Small intestine (tissue), 7 donors: ENCODE measurements around the gene C3orf52. TPM values are rescaled to one million over a fixed set of nuclear protein-coding genes. Genes with fewer than 3 reads are reported as not detected.

ENCODE experiments used
- DNase-seq, 2 donors: peaks; one replicate each; pipeline versions ENCODE4 v3.0.0 to v3.0.0-alpha.2; 2013
- FAIRE-seq: peaks from 2 replicates; lab custom pipeline; 2012; peaks lifted over from hg19 to GRCh38; lab: Jason Lieb, UNC
- H3K27ac ChIP-seq, 3 donors: one replicate each; pipeline ENCODE4 v1.5.1; 2013; ENCODE audit warnings: low read length in 2 of 3, mild to moderate bottlenecking in 2 of 3, control low read depth in 1 of 3, inconsistent platforms in 1 of 3, low read depth in 1 of 3, moderate library complexity in 1 of 3
- H3K27me3 ChIP-seq, 3 donors: one replicate each; pipeline ENCODE4 v1.6.1; 2013; ENCODE audit warnings: low read length in 3 of 3, inconsistent platforms in 1 of 3; ENCODE audit not compliant: control insufficient read depth in 3 of 3, insufficient read depth in 3 of 3
- H3K36me3 ChIP-seq, 3 donors: one replicate each; pipeline ENCODE4 v1.6.1; 2013; ENCODE audit warnings: low read length in 3 of 3, inconsistent platforms in 1 of 3, low read depth in 1 of 3, mild to moderate bottlenecking in 1 of 3, moderate library complexity in 1 of 3; ENCODE audit not compliant: control insufficient read depth in 3 of 3, insufficient read depth in 2 of 3
- H3K4me1 ChIP-seq, 3 donors: one replicate each; pipeline ENCODE4 v1.6.1; 2013; ENCODE audit warnings: low read length in 2 of 3, inconsistent platforms in 1 of 3, low read depth in 1 of 3, mild to moderate bottlenecking in 1 of 3, moderate library complexity in 1 of 3; ENCODE audit not compliant: control insufficient read depth in 3 of 3, insufficient read depth in 2 of 3
- H3K4me3 ChIP-seq, 3 donors: one replicate each; pipeline ENCODE4 v1.5.1; 2013; ENCODE audit warnings: low read length in 3 of 3, control low read depth in 1 of 3, inconsistent platforms in 1 of 3, low read depth in 1 of 3, mild to moderate bottlenecking in 1 of 3, moderate library complexity in 1 of 3
- H3K9me3 ChIP-seq, 2 donors: one replicate each; pipeline ENCODE4 v1.6.1; 2013; ENCODE audit warnings: low read depth in 1 of 2, low read length in 1 of 2; ENCODE audit not compliant: control insufficient read depth in 2 of 2, insufficient read depth in 1 of 2
- WGBS, 3 donors: extraction: QIAGEN DNeasy Blood & Tissue Kit; methylation state at CpG; one replicate each; pipeline ENCODE4 v1.1.7; 2013; 5-methylcytosine and 5-hydroxymethylcytosine counted together
- polyA plus RNA-seq, 4 donors: library from polyadenylated mRNA; stranded (reverse) in 3 of 4; unstranded in 1 of 4; fragments of 200-250 nt in 3 of 4; fragments of 120-200 nt in 1 of 4; gene quantifications; one replicate each; pipeline versions ENCODE4 v1.2.1 to v1.2.3, GENCODE V29; 2013
- donor health status: healthy with polysubstance abuse.
- donor health status: control.
- donor health status: control.
- donor health status: Bipolar disorder and iron deficiency.
- donor health status: healthy.

Gene C3orf52
- polyA plus RNA-seq, 4 donors = 3.8 to 20.1 (median 5.2) TPM

DNA sequence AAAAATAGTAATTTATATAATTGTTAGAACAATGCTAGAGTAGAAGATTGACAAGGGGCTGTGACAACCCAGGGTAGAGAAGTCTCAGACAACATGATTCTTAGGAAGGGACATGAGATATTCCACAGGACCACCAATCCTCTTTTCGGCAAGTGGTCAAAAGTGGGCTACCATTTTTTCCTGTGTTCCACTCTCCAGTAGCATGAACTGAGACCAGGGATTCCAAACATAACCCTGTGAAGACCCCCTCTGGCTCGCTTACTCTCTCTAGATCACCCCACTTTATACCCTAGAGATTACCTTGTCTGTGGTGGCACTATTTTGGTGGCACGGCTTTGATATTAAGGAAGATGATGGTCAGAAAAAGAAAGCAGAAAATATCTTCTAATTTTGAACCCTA, 45.9 kb downstream of the C3orf52 start:
- Histone ChIP-seq H3K27ac (peak overlapping the region in 1 of 3 donors; percentile 42), H3K9me3 (no peaks in the 10 kb centered on the region), H3K4me1 (peaks cover 0 to 5% (median 0%) of the 10 kb centered on the region in 3 donors), H3K27me3 (no peaks in the 10 kb centered on the region), H3K4me3 (no peak overlapping the region), H3K36me3 (peaks cover 0 to 2% (median 0%) of the 10 kb centered on the region in 3 donors)
- 81 to 88% (median 87%) methylated on average over 3 of the region's 3 CpGs for WGBS, 3 donors
- FAIRE-seq = no peak
- no peak for DNase-seq

DNA sequence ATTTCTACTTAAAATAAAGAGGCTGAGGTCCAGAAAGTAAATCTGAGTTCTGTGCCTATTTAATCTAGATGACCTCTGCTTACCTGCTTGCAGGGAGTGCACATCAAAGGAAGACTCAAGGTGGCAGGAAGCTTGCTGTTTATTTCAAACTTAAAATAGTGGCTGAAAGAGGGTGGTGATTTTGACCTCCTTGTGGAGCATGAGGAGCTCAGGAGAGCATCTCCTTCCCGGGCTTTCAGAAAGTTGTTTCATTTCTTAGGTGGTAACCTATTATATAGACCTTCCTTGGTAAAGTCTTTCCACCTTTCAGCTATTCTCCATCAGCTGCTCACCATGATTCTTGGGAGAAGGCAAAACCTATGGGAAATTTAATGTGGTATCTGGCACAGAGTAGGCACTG, 46.4 kb downstream of the C3orf52 start:
- Histone ChIP-seq H3K4me3 (peak overlapping the region in 1 of 3 donors; percentile 1), H3K27ac (no peak overlapping the region), H3K27me3 (no peaks in the 10 kb centered on the region), H3K9me3 (no peaks in the 10 kb centered on the region), H3K36me3 (peaks cover 0 to 2% (median 0%) of the 10 kb centered on the region in 3 donors), H3K4me1 (peaks cover 0 to 5% (median 0%) of the 10 kb centered on the region in 3 donors)
- FAIRE-seq (no peak), DNase-seq (no peak)
- 61 to 80% (median 76%) methylated on average over 1 of the region's 1 CpG for WGBS, 3 donors

GRCh38 chr3:112132975-112133448, 46.8 kb downstream of the C3orf52 start, which contains the start of gene GCSAM:
TSS of gene GCSAM (minus strand) at chr3:112133248. CDS start at chr3:112133120, 128 bp downstream.
- FAIRE-seq = no peak
- H3K36me3 ChIP-seq = peaks cover 0 to 2% (median 0%) of the 10 kb centered on the region in 3 donors
- H3K27me3 ChIP-seq = no peaks in the 10 kb centered on the region
- WGBS, 3 donors = 48 to 82% (median 56%) methylated on average over 5 of the region's 5 CpGs
- peaks cover 0 to 5% (median 0%) of the 10 kb centered on the region in 3 donors for H3K4me1 ChIP-seq
- peak within 1 kb of the TSS in 1 of 3 donors; percentile 1 for H3K4me3 ChIP-seq
- DNase-seq = peak in 1 of 2 donors; percentile 31
- no peaks in the 10 kb centered on the region for H3K9me3 ChIP-seq
- peak within 1 kb of the TSS in 1 of 3 donors; percentile 45 for H3K27ac ChIP-seq

DNA sequence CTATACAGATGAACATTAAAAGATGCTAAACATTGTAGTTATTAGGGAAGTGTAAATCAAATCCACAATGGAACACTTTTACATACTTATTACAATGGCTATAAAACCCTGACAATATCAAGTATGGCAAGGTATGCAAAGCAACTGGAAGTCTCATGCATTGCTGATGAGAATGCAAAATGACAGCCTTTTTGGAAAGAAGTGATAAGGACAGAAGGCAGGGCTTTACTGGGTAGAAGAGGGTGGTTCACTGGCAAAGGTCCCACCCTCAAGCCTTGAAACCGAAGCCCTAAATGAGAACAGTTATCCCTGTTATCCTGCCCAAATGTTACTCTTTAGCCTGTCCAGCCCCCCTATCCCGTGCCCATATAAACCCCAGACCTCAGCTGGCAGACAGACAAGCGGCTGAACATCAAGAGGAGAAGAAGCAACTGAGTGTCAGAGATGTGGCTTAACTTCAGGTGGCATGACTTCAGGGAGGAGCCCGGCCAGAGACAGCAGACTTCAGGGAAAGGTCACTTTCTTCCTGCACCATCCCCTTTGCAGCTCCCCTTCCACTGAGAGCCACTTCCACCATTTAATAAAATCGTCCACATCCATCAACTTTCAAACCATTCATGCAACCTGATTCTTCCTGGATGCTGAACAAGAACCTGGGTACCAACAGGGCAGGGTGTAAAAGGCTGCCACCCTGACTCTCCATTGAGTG, 47.6 kb downstream of the C3orf52 start:
- Histone ChIP-seq H3K36me3 (peaks cover 0 to 2% (median 0%) of the 10 kb centered on the region in 3 donors), H3K4me1 (peaks cover 0 to 5% (median 0%) of the 10 kb centered on the region in 3 donors), H3K9me3 (no peaks in the 10 kb centered on the region), H3K27me3 (no peaks in the 10 kb centered on the region), H3K4me3 (no peak overlapping the region), H3K27ac (peak overlapping the region in 1 of 3 donors; percentile 45)
- FAIRE-seq = no peak
- WGBS, 3 donors = 85 to 94% (median 90%) methylated on average over 4 to 5 of the region's 5 CpGs
- DNase-seq = no peak

GRCh38 chr3:112134335-112135124, 48.3 kb downstream of the C3orf52 start:
- no peaks in the 10 kb centered on the region for H3K9me3 ChIP-seq
- no peaks in the 10 kb centered on the region for H3K27me3 ChIP-seq
- FAIRE-seq (no peak), DNase-seq (peak in 1 of 2 donors; percentile 53)
- 54 to 70% (median 61%) methylated on average over 8 of the region's 8 CpGs for WGBS, 3 donors
- no peak overlapping the region for H3K4me3 ChIP-seq
- peaks cover 0 to 5% (median 0%) of the 10 kb centered on the region in 3 donors for H3K4me1 ChIP-seq
- peaks cover 0 to 2% (median 0%) of the 10 kb centered on the region in 3 donors for H3K36me3 ChIP-seq
- peak overlapping the region in 1 of 3 donors; percentile 45 for H3K27ac ChIP-seq

GRCh38 chr3:112136046-112136445, 49.9 kb downstream of the C3orf52 start:
- no peak for FAIRE-seq
- H3K4me1 ChIP-seq = peaks cover 0 to 5% (median 0%) of the 10 kb centered on the region in 3 donors
- H3K27me3 ChIP-seq = no peaks in the 10 kb centered on the region
- no peaks in the 10 kb centered on the region for H3K36me3 ChIP-seq
- DNase-seq = no peak
- 63 to 80% (median 65%) methylated on average over 1 of the region's 1 CpG for WGBS, 3 donors
- H3K4me3 ChIP-seq = no peak overlapping the region
- no peaks in the 10 kb centered on the region for H3K9me3 ChIP-seq
- H3K27ac ChIP-seq = no peak overlapping the region

DNA sequence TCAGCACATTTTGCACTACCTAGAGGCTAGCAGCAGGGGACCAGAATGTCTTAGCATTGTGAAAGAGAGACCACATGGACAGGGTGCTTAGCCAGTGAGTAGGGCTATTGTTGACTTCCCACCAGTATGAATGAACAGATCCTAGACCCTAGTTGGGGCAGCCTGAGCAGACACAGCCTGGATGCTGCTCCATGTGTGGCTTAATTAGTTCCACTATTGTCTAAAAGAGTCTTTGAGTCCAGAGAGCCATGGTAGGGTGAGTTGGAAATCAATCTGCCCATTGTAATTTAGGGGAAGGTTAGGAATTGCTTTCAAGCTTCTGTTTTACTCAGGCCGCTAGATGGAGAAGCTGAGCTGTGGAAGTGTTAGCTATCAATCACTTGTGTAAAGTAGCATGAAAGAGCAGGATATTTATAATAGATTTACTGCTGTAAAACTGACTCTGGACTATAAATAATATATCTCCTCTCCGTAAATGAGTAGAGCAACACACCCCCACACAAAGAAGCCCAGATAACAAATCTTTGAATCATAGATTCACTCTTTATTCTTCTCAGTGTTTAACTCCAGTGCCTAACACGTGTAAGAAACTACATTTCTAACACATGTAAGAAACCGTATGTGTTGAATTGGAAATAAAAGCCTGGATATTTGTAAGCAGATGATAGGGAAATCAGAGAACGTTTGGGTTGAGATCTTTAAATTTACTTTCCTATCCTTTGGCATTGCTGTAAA, 50.9 kb downstream of the C3orf52 start:
- H3K27ac ChIP-seq = no peak overlapping the region
- H3K27me3 ChIP-seq = no peaks in the 10 kb centered on the region
- WGBS, 3 donors = 14 to 26% (median 25%) methylated on average over 5 of the region's 5 CpGs
- no peaks in the 10 kb centered on the region for H3K36me3 ChIP-seq
- H3K4me1 ChIP-seq = peaks cover 0 to 5% (median 0%) of the 10 kb centered on the region in 3 donors
- FAIRE-seq = no peak
- no peaks in the 10 kb centered on the region for H3K9me3 ChIP-seq
- DNase-seq = peak; percentile 59 to 70
- H3K4me3 ChIP-seq = no peak overlapping the region

DNA sequence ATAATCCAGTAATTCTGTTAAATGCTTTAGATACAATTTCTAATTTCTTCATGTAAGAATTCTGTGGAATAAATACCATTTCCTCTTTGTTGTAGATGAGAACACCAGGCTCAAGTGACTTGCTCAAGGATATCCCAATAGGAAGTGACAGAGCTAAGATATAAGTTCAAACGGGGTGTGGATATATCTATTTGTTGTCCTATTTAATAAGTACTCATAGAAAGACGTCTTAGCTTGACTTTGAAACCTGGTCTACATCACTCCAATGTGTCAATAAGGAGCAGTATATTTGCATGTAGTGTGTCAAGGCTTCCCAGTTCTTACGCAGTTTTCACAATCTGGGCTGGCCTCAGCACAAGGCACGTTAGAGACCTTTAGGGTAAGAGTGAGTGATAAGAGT, 51.6 kb downstream of the C3orf52 start:
- FAIRE-seq (no peak), DNase-seq (no peak)
- no peak overlapping the region for H3K27ac ChIP-seq
- no peaks in the 10 kb centered on the region for H3K9me3 ChIP-seq
- no peaks in the 10 kb centered on the region for H3K27me3 ChIP-seq
- H3K36me3 ChIP-seq = no peaks in the 10 kb centered on the region
- peaks cover 0 to 5% (median 0%) of the 10 kb centered on the region in 3 donors for H3K4me1 ChIP-seq
- WGBS, 3 donors = 47 to 59% (median 49%) methylated on average over 4 of the region's 4 CpGs
- no peak overlapping the region for H3K4me3 ChIP-seq
